GM11168 (cell line): ENCODE data around the gene ZNF142.
"Not testable (repeated sequence)": the region's sequence is repeated elsewhere in the genome, so short reads cannot be mapped to it uniquely, and the experiment has no call there.

Experiments used
- in situ Hi-C: fragments of 300-500 bp; cut with MboI; formaldehyde crosslinking; loops from one replicate; pipeline ENCODE4 v1.12.0; 2022; ENCODE audit warnings: low sequenced_read_pairs; ENCODE audit not compliant: unreplicated experiment

The ZNF142 gene

GRCh38 chr2:218659258-218659987 is at the start of gene ZNF142, which contains the start of gene BCS1L:
Gene ZNF142, minus strand, starts transcription at chr2:218659623. Its CDS starts 3,194 bp downstream, at chr2:218656429.
Gene BCS1L, plus strand, starts transcription at chr2:218659683. Its CDS starts 1,305 bp downstream, at chr2:218660988.
- in situ Hi-C loops: no loop called here

DNA sequence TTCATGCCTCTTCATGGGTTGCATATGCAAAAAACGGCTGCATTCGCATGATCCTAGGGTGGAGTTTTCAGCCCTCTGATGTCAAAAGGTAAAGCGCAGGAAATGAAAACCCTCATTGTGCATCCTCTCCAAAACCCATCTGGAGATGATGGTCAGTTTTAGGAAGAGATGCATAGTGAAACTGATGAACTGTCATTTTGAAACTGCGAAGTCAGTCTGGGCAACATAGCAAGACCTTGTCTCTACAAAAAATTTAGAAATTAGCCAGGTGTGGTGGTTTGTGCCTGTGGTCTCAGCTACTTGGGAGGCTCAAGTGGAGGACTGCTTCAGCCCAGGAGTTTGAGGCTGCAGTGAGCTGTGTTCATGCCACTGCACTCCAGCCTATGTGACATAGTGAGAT is 48.7 kb upstream of the ZNF142 start:
- in situ Hi-C loops: no loop called here

GRCh38 chr2:218703341-218703740 is 43.9 kb upstream of the ZNF142 start:
- in situ Hi-C loops: no loop called here

- in situ Hi-C loops: no loop called here
These were observed 42.4 kb upstream of the ZNF142 start for GRCh38 chr2:218701806-218702205.

DNA sequence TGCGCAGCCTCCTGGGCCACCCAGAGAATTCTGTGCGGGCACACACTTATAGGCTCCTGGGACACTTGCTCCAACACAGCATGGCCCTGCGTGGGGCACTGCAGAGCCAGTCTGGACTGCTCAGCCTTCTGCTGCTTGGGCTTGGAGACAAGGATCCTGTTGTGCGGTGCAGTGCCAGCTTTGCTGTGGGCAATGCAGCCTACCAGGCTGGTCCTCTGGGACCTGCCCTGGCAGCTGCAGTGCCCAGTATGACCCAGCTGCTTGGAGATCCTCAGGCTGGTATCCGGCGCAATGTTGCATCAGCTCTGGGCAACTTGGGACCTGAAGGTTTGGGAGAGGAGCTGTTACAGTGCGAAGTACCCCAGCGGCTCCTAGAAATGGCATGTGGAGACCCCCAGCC is 39.5 kb upstream of the ZNF142 start:
- in situ Hi-C loops: no loop called here

- in situ Hi-C loops: no loop called here
These were observed 35.2 kb upstream of the ZNF142 start for GRCh38 chr2:218694405-218695145.

DNA sequence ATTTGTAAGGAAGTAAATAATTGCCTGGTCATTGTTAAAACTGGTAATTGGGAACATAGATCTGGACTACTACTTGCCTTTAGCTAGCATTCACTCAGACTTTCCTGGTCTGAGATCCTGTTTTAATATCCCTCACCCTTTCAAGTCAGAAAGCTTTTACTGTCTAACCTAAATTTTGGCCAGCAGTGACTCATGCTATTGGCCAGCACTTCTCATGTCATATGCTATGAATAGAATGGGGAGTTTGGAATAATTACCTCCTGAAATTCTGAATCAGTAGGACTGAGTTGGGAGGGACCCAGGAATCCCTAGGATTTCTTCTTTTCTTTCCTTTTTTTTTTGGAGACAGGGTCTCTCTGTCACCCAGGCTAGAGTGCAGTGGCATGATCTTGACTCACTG is 31.8 kb upstream of the ZNF142 start:
- in situ Hi-C loops: no loop called here

GRCh38 chr2:218687400-218688060 is 28.1 kb upstream of the ZNF142 start:
- in situ Hi-C loops: not testable (repeated sequence)

- in situ Hi-C loops: no loop called here
These were observed 20.6 kb upstream of the ZNF142 start for GRCh38 chr2:218680061-218680460.

DNA sequence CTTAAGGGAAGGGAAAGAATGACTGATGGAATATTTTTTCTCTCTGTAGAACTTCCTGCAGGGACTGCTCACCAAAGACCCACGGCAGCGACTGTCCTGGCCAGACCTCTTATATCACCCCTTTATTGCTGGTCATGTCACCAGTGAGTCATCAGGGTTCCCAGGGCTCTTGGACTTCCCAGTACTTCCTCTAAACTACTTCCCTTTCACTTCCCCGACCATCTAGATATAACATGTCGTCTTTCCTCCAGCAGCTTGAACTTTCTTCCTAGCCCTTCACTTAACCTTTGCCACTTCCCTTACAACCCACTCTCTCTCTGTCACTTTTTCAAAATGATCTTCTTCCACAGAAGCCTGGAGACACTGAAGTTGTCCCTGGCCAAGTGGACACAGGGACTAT is 19.7 kb upstream of the ZNF142 start:
- in situ Hi-C loops: no loop called here

- in situ Hi-C loops: no loop called here
These were observed 12.5 kb upstream of the ZNF142 start, which contains the start of the genes RNF25 and STK36 for GRCh38 chr2:218671654-218672566. Gene RNF25, minus strand, starts transcription at chr2:218672002. Its CDS starts 32 bp downstream, at chr2:218671970. Gene STK36, plus strand, starts transcription at chr2:218672086. Its CDS starts 744 bp downstream, at chr2:218672830.

DNA sequence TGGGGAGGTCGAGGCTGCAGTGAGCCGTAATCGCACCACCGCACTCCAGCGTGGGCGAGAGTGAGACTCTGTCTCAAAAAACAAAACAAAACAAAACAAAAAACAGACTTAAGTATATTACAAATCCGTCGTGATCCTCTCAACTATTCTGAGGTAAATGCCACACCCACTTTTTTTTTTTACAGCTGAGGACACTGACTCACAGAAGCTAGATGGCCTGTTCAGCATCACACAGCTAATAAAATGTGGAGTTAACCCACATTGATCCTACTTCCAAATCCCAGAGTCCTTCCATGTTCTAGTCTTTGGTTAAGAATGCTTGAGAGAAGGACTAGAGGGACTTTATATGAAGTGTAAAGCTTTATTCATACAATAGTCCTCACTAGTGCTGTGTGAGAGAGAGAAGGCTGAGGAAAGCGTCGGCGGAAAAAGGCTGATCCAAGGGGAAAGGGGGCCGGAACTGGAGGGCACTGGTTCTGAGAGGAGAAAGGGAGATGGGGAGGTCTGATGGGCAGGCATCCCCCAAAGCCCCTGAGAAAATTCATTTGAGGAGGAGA is 11.8 kb upstream of the ZNF142 start:
- in situ Hi-C loops: no loop called here

- in situ Hi-C loops: loop anchor here (5.0 kb wide), 1 partner anchor 183 kb away; no protein-coding TSS in a partner anchor
These were observed 5.2 kb upstream of the ZNF142 start for GRCh38 chr2:218664653-218665052.

- in situ Hi-C loops: loop anchor here (5.0 kb wide), 1 partner anchor 183 kb away; no protein-coding TSS in a partner anchor
These were observed 4.5 kb upstream of the ZNF142 start for GRCh38 chr2:218663901-218664300.

GRCh38 chr2:218662827-218663226 is 3.4 kb upstream of the ZNF142 start:
- in situ Hi-C loops: loop anchor here (5.0 kb wide), 1 partner anchor 184 kb away; no protein-coding TSS in a partner anchor

GRCh38 chr2:218662377-218662776 is 3.0 kb upstream of the ZNF142 start:
- in situ Hi-C loops: loop anchor here (5.0 kb wide), 1 partner anchor 185 kb away; no protein-coding TSS in a partner anchor

DNA sequence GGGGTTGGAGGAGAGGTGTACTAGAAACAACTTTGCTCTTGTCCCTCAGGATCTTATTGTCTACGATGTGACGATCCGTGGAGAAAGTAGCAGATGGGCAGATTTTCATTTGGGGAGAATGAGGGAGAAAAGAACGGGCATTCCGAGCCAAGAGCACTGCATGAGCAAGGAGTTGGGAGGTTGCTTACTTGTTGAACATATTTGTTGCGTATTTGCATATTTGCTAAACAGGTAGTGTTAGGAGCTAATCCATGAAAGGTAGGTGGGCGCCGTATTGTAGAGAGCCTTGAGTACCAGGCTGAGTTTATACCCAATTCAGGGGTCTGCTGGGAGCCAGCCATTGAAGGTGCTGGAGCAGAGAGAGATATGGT is 550 bp upstream of the ZNF142 start:
- in situ Hi-C loops: loop anchor here (5.0 kb wide), 1 partner anchor 187 kb away; no protein-coding TSS in a partner anchor

GRCh38 chr2:218658671-218659257 is 659 bp downstream of the ZNF142 start:
- in situ Hi-C loops: no loop called here

GRCh38 chr2:218655751-218656150 is 3.7 kb downstream of the ZNF142 start:
- in situ Hi-C loops: no loop called here
